HepG2 (cell line): ENCODE data around the gene C16orf90. TPM values are rescaled to one million over a fixed set of nuclear protein-coding genes. Genes with fewer than 3 reads are reported as not detected.

Experiments used
- ATAC-seq: fragments of 200-7000 bp; cut with Tn5 transposase; 3 replicates; pipeline ENCODE4 v1.9.1; 2020; ENCODE audit warnings: mild to moderate bottlenecking, moderate library complexity
- BruUV-seq: library from RNA; stranded (reverse); fragments of 400-500 nt; replicated peaks from 2 replicates; lab custom pipeline; 2021; lab: Mats Ljungman, UMichigan
- CTCF ChIA-PET: fragments of 300-600 bp; formaldehyde crosslinking; extraction: SDS; loops from one replicate; lab custom pipeline; 2021; ENCODE audit warnings: low total read pairs, inconsistent platforms, low intra/inter-chr PET ratio; lab: Yijun Ruan, JAX
- POLR2A ChIA-PET: fragments of 350-600 bp; sonication (Branson Sonifier 250); formaldehyde crosslinking; loops from one replicate; lab custom pipeline; 2020; ENCODE audit warnings: antibody characterized with exemption, inconsistent platforms; lab: Yijun Ruan, JAX
- DNase-seq: peaks from one replicate; pipeline ENCODE4 v3.0.0-alpha.2; 2015; ENCODE audit warnings: low spot score
- FAIRE-seq: peaks from 3 replicates; lab custom pipeline; 2011; peaks lifted over from hg19 to GRCh38; lab: Jason Lieb, UNC
- H2AFZ ChIP-seq: one replicate; pipeline ENCODE4 v1.6.1; 2011; ENCODE audit warnings: low read length, inconsistent platforms
- H3K27ac ChIP-seq: fragments of 300-600 bp; 3 replicates; pipeline ENCODE4 v1.8.0; 2011; ENCODE audit warnings: mixed run types, mild to moderate bottlenecking, mixed read lengths, low read length, inconsistent platforms; ENCODE audit not compliant: insufficient read depth; ENCODE audit errors: extremely low read length
- H3K27me3 ChIP-seq, 2 experiments: fragments of 200-600 bp in 1 of 2; 2 replicates in 1 of 2; 3 replicates in 1 of 2; pipeline versions ENCODE4 v1.6.0 to v1.8.0; 2011; ENCODE audit warnings: low read length in 2 of 2, mild to moderate bottlenecking in 2 of 2, moderate library complexity in 2 of 2, inconsistent platforms in 1 of 2; ENCODE audit not compliant: insufficient read depth in 2 of 2, control insufficient read depth in 1 of 2
- H3K36me3 ChIP-seq, 2 experiments: fragments of 200-600 bp in 1 of 2; replicated peaks in 1 of 2; 2 replicates in 1 of 2; 3 replicates in 1 of 2; pipeline versions ENCODE4 v1.5.1 to v1.8.0; 2011; ENCODE audit warnings: low read length in 2 of 2, inconsistent platforms in 1 of 2; ENCODE audit not compliant: insufficient read depth in 2 of 2, control insufficient read depth in 1 of 2
- H3K4me1 ChIP-seq: 2 replicates; pipeline ENCODE4 v1.5.1; 2012; ENCODE audit warnings: low read length, inconsistent platforms; ENCODE audit not compliant: insufficient read depth
- H3K4me2 ChIP-seq: 2 replicates; pipeline ENCODE4 v1.6.0; 2011; ENCODE audit warnings: low read depth, low read length, inconsistent platforms
- H3K4me3 ChIP-seq, 3 experiments: fragments of 200-600 bp in 1 of 3; sonication (generic), shearing (Covaris generic) in 1 of 3; replicated peaks in 1 of 3; 2 replicates each; pipeline ENCODE4 v1.5.1; 2011 to 2016; ENCODE audit warnings: low read length in 3 of 3, inconsistent platforms in 2 of 3, low read depth in 2 of 3, mild to moderate bottlenecking in 2 of 3, control low read depth in 1 of 3, mixed read lengths in 1 of 3; ENCODE audit not compliant: insufficient read depth in 1 of 3
- H3K79me2 ChIP-seq: one replicate; pipeline ENCODE4 v1.6.1; 2011; ENCODE audit warnings: low read length, inconsistent platforms; ENCODE audit not compliant: insufficient read depth
- H3K9ac ChIP-seq: 2 replicates; pipeline ENCODE4 v1.6.0; 2011; ENCODE audit warnings: mild to moderate bottlenecking, low read depth, low read length, inconsistent platforms; ENCODE audit not compliant: insufficient read depth
- H3K9me3 ChIP-seq: 2 replicates; pipeline ENCODE4 v1.5.1; 2012; ENCODE audit warnings: mild to moderate bottlenecking, low read length
- H4K20me1 ChIP-seq: 2 replicates; pipeline ENCODE4 v1.6.0; 2011; ENCODE audit warnings: inconsistent platforms, mild to moderate bottlenecking, low read length, moderate library complexity; ENCODE audit not compliant: insufficient read depth
- BCLAF1 ChIP-seq: fragments of 450-650 bp; IDR thresholded peaks from 2 replicates; pipeline ENCODE4 v1.6.1; 2017; ENCODE audit warnings: mild to moderate bottlenecking
- KDM5B ChIP-seq: sonication (generic); formaldehyde crosslinking; IDR thresholded peaks from 2 replicates; pipeline ENCODE4 v1.4.0; 2020; ENCODE audit warnings: missing genetic modification reagents, mild to moderate bottlenecking, borderline replicate concordance
- KLF16 ChIP-seq, 2 experiments: sonication (generic) in 1 of 2; formaldehyde crosslinking in 1 of 2; IDR thresholded peaks; 2 replicates each; pipeline versions ENCODE4 v1.6.1 to v1.8.0; 2016 to 2023; ENCODE audit warnings: missing genetic modification reagents in 2 of 2, missing compliant biosample characterization in 1 of 2
- RXRB ChIP-seq: IDR thresholded peaks from 2 replicates; pipeline ENCODE4 v1.6.1; 2016; ENCODE audit warnings: borderline replicate concordance, missing genetic modification reagents, missing compliant biosample characterization
- SP2 ChIP-seq: sonication (generic); formaldehyde crosslinking; IDR thresholded peaks from 2 replicates; pipeline ENCODE4 v1.5.1; 2020; ENCODE audit warnings: mild to moderate bottlenecking, missing genetic modification reagents
- ZNF382 ChIP-seq: sonication (generic); formaldehyde crosslinking; IDR thresholded peaks from 2 replicates; pipeline ENCODE4 v1.5.0; 2020; ENCODE audit warnings: missing genetic modification reagents, mild to moderate bottlenecking, borderline replicate concordance
- ZNF605 ChIP-seq: sonication (generic); formaldehyde crosslinking; IDR thresholded peaks from 2 replicates; pipeline ENCODE4 v1.8.0; 2022; ENCODE audit warnings: mild to moderate bottlenecking, missing genetic modification reagents
- ZNF687 ChIP-seq: sonication (generic); formaldehyde crosslinking; IDR thresholded peaks from 2 replicates; pipeline ENCODE4 v1.5.1; 2020; ENCODE audit warnings: mild to moderate bottlenecking, missing genetic modification reagents, moderate library complexity
- ZUFSP ChIP-seq: sonication (generic); formaldehyde crosslinking; IDR thresholded peaks from 2 replicates; pipeline ENCODE4 v1.9.0; 2021; ENCODE audit warnings: missing genetic modification reagents, mild to moderate bottlenecking, borderline replicate concordance
- WGBS: methylation state at CpG from one replicate; pipeline ENCODE4 v1.1.6; 2017; ENCODE audit warnings: low lambda C conversion rate; 5-methylcytosine and 5-hydroxymethylcytosine counted together
- in situ Hi-C: cut with HindIII; loops from 2 replicates; pipeline ENCODE4 v1.10.0; 2017; ENCODE audit warnings: low pct_unique_long_range_greater_than_20kb; ENCODE audit not compliant: extremely low pct_ligation_motif_present
- intact Hi-C: fragments of 100-400 bp; cut with micrococcal nuclease; formaldehyde crosslinking; loops from one replicate; pipeline ENCODE4 v1.10.0; 2022; ENCODE audit not compliant: unreplicated experiment
- polyA plus RNA-seq, 8 experiments: library from polyadenylated mRNA; depleted of rRNA in 3 of 8; stranded (reverse) in 7 of 8; unstranded in 1 of 8; fragments of >200 nt; fragmentation: Illumina TruSeq in 4 of 8; extraction: Trizol in 4 of 8; gene quantifications; 2 replicates each; pipeline versions ENCODE4 v1.2.1 to v1.2.3, GENCODE V29; 2011 to 2016; ENCODE audit warnings: low read depth in 4 of 8, missing spikeins in 1 of 8, mixed read lengths in 1 of 8; ENCODE audit not compliant: insufficient read depth in 1 of 8
- total RNA-seq, 5 experiments: library from RNA; depleted of rRNA; stranded (reverse); fragments of >200 nt; fragmentation: Illumina TruSeq; extraction: Trizol; gene quantifications; 2 replicates each; pipeline ENCODE4 v1.2.3, GENCODE V29; 2016; ENCODE audit warnings: low read depth in 1 of 5

C16orf90 gene
- total and polyA plus RNA-seq, 2 of the 13 experiments (the other 11 are each of a cell fraction or from before 2014, with no cell fraction given): not detected

- Histone ChIP-seq H3K9ac (no peak overlapping the region), H3K36me3 (peaks cover 8 to 39% of the 10 kb centered on the region in 2 experiments), H3K27ac (no peak overlapping the region), H4K20me1 (peaks cover 84% of the 10 kb centered on the region), H3K4me2 (no peak overlapping the region), H3K79me2 (peaks cover 94% of the 10 kb centered on the region), H3K27me3 (no peaks in the 10 kb centered on the region), H3K4me1 (peaks cover 32% of the 10 kb centered on the region), H3K9me3 (no peaks in the 10 kb centered on the region), H3K4me3 (no peak overlapping the region), H2AFZ (no peak overlapping the region)
- no peak for DNase-seq
- POLR2A ChIA-PET: no interaction called here
- BruUV-seq: no TSS peak
- FAIRE-seq: no peak
- CTCF ChIA-PET: no interaction called here
- in situ Hi-C loops: no loop called here
- intact Hi-C loops: no loop called here
- 92% methylated on average over 4 of the region's 4 CpGs for WGBS
- no peak for ATAC-seq
- no peak for TF ChIP-seq SP2
Measured at GRCh38 chr16:3467921-3468320, 27.4 kb downstream of the C16orf90 start.

GRCh38 chr16:3467182-3467581, 28.1 kb downstream of the C16orf90 start:
- no peak for FAIRE-seq
- in situ Hi-C loops: no loop called here
- 88% methylated on average over 7 of the region's 8 CpGs for WGBS
- TF ChIP-seq RXRB (no peak), ZNF605 (CRISPR knock-in tag) (no peak), KLF16 (CRISPR knock-in tag; IDR thresholded peaks at IDR 0.05) (no peak), BCLAF1 (no peak), ZNF382 (no peak), ZNF687 (CRISPR knock-in tag) (peak; percentile 44; the same call in 1 of the 2 replicates), ZUFSP (CRISPR knock-in tag) (no peak), KDM5B (CRISPR knock-in tag) (no peak)

More at GRCh38 chr16:3467182-3467581, 28.1 kb downstream of the C16orf90 start:
- no peak overlapping the region for H2AFZ ChIP-seq
- H3K4me3 ChIP-seq: no peak overlapping the region
- no peak overlapping the region for H3K9ac ChIP-seq
- no peaks in the 10 kb centered on the region for H3K9me3 ChIP-seq
- H3K4me1 ChIP-seq: peaks cover 32% of the 10 kb centered on the region
- no peak overlapping the region for H3K27ac ChIP-seq
- intact Hi-C loops: no loop called here
- H3K4me2 ChIP-seq: no peak overlapping the region
- peaks cover 96% of the 10 kb centered on the region for H3K79me2 ChIP-seq
- POLR2A ChIA-PET: interaction anchor here (1.5 to 1.6 kb wide), 2 partner anchors 10 to 203 kb away, joined by 3 to 4 read pairs; no protein-coding TSS in a partner anchor
- DNase-seq: no peak
- CTCF ChIA-PET: no interaction called here
- no TSS peak for BruUV-seq
- H3K36me3 ChIP-seq: peaks cover 8 to 36% of the 10 kb centered on the region in 2 experiments
- no peak; the same call in 2 of the 3 replicates for ATAC-seq
- no peaks in the 10 kb centered on the region for H3K27me3 ChIP-seq
- H4K20me1 ChIP-seq: peaks cover 87% of the 10 kb centered on the region
